Astrocyte of the cerebellum (primary cell): ENCODE data around the gene TBC1D14.

Experiments
- DNase-seq: peaks from one replicate; pipeline ENCODE4 v3.0.0-alpha.2; 2011; ENCODE audit warnings: low read depth
- H3K4me3 ChIP-seq: 2 replicates; pipeline ENCODE4 v1.5.1; 2011; ENCODE audit warnings: mild to moderate bottlenecking, low read depth, low read length, moderate library complexity
- in situ Hi-C: cut with HindIII; loops from 2 replicates; pipeline ENCODE4 v1.10.0; 2017; ENCODE audit warnings: low sequenced_read_pairs
- TF ChIP-seq, protein P1 (sequence below): IDR thresholded peaks from 2 replicates; pipeline ENCODE4 v1.5.1; 2012; ENCODE audit warnings: low read length, low read depth, moderate library complexity, mild to moderate bottlenecking; ENCODE audit errors: missing control alignments

TBC1D14 gene

DNA sequence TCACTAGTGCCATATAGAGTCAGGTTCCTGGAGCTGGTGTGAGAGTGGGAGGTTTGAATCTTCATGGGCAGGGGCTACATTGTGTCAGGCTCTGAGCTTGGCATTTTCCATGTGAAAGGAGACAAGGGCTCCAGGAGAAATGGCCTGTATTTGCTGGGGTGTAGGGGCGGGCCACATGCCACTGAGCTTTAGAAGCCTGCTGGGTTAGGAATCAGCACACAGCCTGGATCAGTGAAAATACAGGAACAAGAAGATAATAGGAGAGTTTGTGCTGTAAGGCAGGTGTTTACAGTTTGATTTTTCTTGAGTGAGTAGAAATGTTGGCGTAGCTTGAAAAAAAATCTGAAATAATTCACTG, 35.4 kb downstream of the TBC1D14 start:
- in situ Hi-C loops: no loop called here

DNA sequence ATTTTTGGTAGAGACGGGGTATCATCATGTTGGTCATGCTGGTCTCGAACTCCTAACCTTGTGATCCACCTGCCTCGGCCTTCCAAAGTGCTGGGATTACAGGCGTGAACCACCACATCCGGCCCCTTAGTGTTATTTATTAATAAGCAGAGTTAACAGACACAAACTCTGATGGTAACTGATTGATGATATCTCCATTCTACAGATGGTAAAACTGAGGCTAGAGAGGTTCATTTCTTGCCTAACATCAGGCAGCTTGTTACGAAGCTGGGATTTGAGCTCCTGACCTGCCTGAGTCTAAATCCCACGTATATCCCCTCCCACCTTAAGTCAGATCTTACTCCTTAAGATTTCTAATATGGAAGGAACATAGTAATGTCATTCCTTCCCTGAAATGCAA, 36.9 kb downstream of the TBC1D14 start:
- in situ Hi-C loops: no loop called here
- TF ChIP-seq, protein P1, sequence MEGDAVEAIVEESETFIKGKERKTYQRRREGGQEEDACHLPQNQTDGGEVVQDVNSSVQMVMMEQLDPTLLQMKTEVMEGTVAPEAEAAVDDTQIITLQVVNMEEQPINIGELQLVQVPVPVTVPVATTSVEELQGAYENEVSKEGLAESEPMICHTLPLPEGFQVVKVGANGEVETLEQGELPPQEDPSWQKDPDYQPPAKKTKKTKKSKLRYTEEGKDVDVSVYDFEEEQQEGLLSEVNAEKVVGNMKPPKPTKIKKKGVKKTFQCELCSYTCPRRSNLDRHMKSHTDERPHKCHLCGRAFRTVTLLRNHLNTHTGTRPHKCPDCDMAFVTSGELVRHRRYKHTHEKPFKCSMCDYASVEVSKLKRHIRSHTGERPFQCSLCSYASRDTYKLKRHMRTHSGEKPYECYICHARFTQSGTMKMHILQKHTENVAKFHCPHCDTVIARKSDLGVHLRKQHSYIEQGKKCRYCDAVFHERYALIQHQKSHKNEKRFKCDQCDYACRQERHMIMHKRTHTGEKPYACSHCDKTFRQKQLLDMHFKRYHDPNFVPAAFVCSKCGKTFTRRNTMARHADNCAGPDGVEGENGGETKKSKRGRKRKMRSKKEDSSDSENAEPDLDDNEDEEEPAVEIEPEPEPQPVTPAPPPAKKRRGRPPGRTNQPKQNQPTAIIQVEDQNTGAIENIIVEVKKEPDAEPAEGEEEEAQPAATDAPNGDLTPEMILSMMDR: no peak
- no peak overlapping the region for H3K4me3 ChIP-seq
- DNase-seq: no peak

More for the DNA sequence above, 35.4 kb downstream of the TBC1D14 start:
- TF ChIP-seq, protein P1: no peak
- H3K4me3 ChIP-seq: no peak overlapping the region
- no peak for DNase-seq

DNA sequence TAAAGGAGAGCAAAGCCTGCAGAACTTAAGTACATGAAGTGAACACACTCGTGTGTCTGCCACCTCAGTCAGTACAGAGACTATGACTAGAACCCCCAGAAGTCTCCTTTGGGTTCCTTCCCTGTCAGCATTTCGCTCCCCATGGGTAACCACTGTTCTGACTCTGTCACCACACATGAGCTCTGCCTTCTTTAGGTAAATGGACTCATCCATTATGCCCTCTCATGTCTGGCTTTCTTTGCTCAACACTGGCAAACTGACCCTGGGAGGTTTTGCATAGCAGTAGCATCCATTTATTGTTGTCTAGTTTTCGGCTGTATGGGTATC, 38.5 kb downstream of the TBC1D14 start:
- no peak overlapping the region for H3K4me3 ChIP-seq
- in situ Hi-C loops: no loop called here
- DNase-seq: no peak
- TF ChIP-seq, protein P1: no peak

DNA sequence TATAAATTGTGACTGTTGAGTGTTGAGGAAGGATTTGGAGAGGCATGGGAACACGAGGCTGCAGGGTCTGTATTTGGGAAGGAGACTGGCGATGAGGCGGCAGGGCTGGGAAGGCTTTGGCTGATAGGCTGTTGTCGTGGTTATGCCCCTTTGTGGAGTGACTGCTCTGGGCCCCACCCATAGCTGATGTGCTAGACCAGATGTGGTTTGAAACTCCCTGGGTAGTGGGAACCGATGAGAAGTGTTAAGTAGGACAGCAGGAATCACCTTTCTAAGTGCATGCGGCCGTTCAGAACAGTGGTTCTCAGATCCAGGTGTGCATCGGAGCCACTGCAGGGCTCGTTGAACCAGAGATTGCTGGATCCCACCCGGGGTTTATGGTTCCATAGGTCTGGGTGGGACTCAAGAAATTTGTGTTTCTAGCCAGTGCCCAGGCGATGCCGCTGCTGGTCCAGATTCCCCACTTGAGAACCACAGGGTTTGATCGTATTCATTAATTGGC, 42.3 kb downstream of the TBC1D14 start:
- TF ChIP-seq, protein P1: no peak
- in situ Hi-C loops: no loop called here
- DNase-seq: no peak
- no peak overlapping the region for H3K4me3 ChIP-seq

DNA sequence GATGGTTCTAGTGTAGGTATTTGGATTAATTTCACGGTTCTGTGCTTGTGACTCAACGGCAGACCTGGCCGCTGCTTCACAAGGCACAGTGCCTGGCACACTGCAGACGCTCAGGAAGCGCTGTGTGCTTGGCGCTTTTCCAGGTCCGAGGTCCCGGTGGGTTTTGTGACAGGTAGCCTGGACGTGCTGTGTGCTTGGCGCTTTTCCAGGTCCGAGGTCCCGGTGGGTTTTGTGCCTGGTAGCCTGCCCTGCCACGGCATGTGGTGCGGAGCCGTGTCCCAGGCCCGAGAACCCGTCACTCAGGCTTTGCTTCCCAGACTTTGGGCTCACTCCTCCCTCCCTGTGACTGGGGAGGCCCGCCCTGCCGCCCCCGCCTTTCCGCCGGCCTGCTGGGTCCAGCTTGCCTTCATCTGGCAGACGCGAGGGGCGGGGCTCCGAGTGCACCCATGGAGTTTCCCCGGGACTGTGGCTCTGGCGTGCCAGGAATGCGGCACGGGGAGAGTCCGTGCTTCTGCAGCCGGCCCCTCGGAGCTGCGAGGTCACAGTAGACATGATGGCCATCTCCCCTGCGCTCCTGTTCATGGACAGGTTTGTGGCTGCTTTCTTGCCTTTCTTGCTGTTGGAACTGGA, 44.2 kb downstream of the TBC1D14 start:
- in situ Hi-C loops: no loop called here
- peak overlapping the region; percentile 9 for H3K4me3 ChIP-seq
- DNase-seq: peak; percentile 11
- TF ChIP-seq, protein P1: no peak

DNA sequence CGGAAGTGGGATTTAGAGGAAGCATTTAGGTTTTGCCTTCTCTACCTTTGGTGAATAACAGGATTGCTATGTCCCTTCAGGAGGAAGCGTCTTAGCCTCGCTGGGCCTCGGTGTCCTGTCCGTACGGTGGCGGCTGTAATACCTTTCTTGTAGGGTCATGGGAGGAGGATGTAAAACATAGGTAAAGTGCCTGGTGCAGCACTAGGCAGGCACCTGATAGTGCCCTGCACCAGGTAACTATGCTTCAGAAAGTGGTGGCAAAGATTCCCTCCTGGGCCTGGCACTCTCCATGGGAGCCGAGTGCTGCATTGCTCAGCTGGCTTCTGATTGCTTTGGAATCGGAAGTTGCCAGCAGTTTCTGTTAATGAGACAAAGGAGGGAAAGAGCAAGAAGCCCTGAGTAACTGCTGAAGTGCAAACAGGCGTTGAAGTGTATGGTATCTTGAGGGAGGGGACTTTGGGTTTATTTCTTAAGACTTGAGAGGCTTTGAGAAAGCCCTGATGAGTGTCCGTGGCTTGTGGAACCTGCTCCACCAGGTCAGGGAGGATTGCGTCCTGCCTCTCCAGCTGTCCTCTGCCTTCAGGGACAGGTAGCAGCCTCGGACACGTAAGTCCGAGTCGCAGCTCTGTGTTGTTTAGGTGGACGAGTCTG, 45.8 kb downstream of the TBC1D14 start:
- no peak overlapping the region for H3K4me3 ChIP-seq
- in situ Hi-C loops: no loop called here
- TF ChIP-seq, protein P1: no peak
- DNase-seq: no peak
